Cardiac muscle cell (in vitro differentiated cells and primary cell): ENCODE results near the gene MACROD1. TPM values are rescaled to one million over a fixed set of nuclear protein-coding genes. Genes with fewer than 3 reads are reported as not detected.

Source experiments
- polyA plus RNA-seq: library from polyadenylated mRNA; unstranded; fragments of >200 nt; fragmentation: Nextera tagmentation; extraction: Ambion mirVana; gene quantifications from 2 replicates; pipeline ENCODE4 v1.2.1, GENCODE V29; 2016
- total RNA-seq: library from RNA; depleted of rRNA; stranded (reverse); fragments of >200 nt; gene quantifications from 2 replicates; pipeline ENCODE4 v1.2.3, GENCODE V29; 2016

The MACROD1 gene
- total and polyA plus RNA-seq, 2 experiments from 2014 or later: 134 to 156 TPM

Other genes with a start within 250 kb of the MACROD1 start
- gene RCOR2, start 248.9 kb downstream of the MACROD1 start, total RNA-seq: 73.5 and 74.2 TPM in 2 replicates
- gene RCOR2, start 248.9 kb downstream of the MACROD1 start, polyA plus RNA-seq: 34.7 and 41.0 TPM in 2 replicates
- gene NAA40, start 227.1 kb downstream of the MACROD1 start, total RNA-seq: 56.7 and 82.7 TPM in 2 replicates
- gene NAA40, start 227.1 kb downstream of the MACROD1 start, polyA plus RNA-seq: 59.1 and 60.9 TPM in 2 replicates
- gene COX8A, start 191.5 kb downstream of the MACROD1 start, total RNA-seq: 712 and 1,446 TPM in 2 replicates
- gene COX8A, start 191.5 kb downstream of the MACROD1 start, polyA plus RNA-seq: 789 and 1,014 TPM in 2 replicates
- 119 and 183 TPM in 2 replicates for gene OTUB1, start 179.7 kb downstream of the MACROD1 start, total RNA-seq
- gene OTUB1, start 179.7 kb downstream of the MACROD1 start, polyA plus RNA-seq: 226 and 269 TPM in 2 replicates
- gene FLRT1, start 130.2 kb downstream of the MACROD1 start, total RNA-seq: 0.53 and 0.69 TPM in 2 replicates
- 0.92 and 2.9 TPM in 2 replicates for gene FLRT1, start 130.2 kb downstream of the MACROD1 start, polyA plus RNA-seq
- 231 and 244 TPM in 2 replicates for gene STIP1, start 20.1 kb upstream of the MACROD1 start, total RNA-seq
- 229 and 240 TPM in 2 replicates for gene STIP1, start 20.1 kb upstream of the MACROD1 start, polyA plus RNA-seq
- gene FERMT3, start 40.6 kb upstream of the MACROD1 start, total RNA-seq: 0.11 and 1.8 TPM in 2 replicates
- gene FERMT3, start 40.6 kb upstream of the MACROD1 start, polyA plus RNA-seq: 1.1 and 2.1 TPM in 2 replicates
- 117 and 131 TPM in 2 replicates for gene TRPT1, start 60.1 kb upstream of the MACROD1 start, total RNA-seq
- 137 and 161 TPM in 2 replicates for gene TRPT1, start 60.1 kb upstream of the MACROD1 start, polyA plus RNA-seq
- 76.0 and 98.8 TPM in 2 replicates for gene NUDT22, start 60.2 kb upstream of the MACROD1 start, total RNA-seq
- gene NUDT22, start 60.2 kb upstream of the MACROD1 start, polyA plus RNA-seq: 88.3 and 90.6 TPM in 2 replicates
- gene DNAJC4, start 64.4 kb upstream of the MACROD1 start, total RNA-seq: 75.5 and 79.9 TPM in 2 replicates
- gene DNAJC4, start 64.4 kb upstream of the MACROD1 start, polyA plus RNA-seq: 126 and 132 TPM in 2 replicates
- gene VEGFB, start 68.5 kb upstream of the MACROD1 start, total RNA-seq: 162 and 206 TPM in 2 replicates
- 178 and 199 TPM in 2 replicates for gene VEGFB, start 68.5 kb upstream of the MACROD1 start, polyA plus RNA-seq
- gene FKBP2, start 75.0 kb upstream of the MACROD1 start, total RNA-seq: 102 and 177 TPM in 2 replicates
- gene FKBP2, start 75.0 kb upstream of the MACROD1 start, polyA plus RNA-seq: 191 and 321 TPM in 2 replicates
- gene PPP1R14B, start 80.8 kb upstream of the MACROD1 start, total RNA-seq: 220 and 240 TPM in 2 replicates
- 238 and 288 TPM in 2 replicates for gene PPP1R14B, start 80.8 kb upstream of the MACROD1 start, polyA plus RNA-seq
- 20.3 and 24.7 TPM in 2 replicates for gene PLCB3, start 85.4 kb upstream of the MACROD1 start, total RNA-seq
- gene PLCB3, start 85.4 kb upstream of the MACROD1 start, polyA plus RNA-seq: 10.6 and 11.0 TPM in 2 replicates
- 155 and 200 TPM in 2 replicates for gene BAD, start 118.6 kb upstream of the MACROD1 start, total RNA-seq
- 168 and 195 TPM in 2 replicates for gene BAD, start 118.6 kb upstream of the MACROD1 start, polyA plus RNA-seq
- gene GPR137, start 119.7 kb upstream of the MACROD1 start, total RNA-seq: 37.7 and 41.4 TPM in 2 replicates
- gene GPR137, start 119.7 kb upstream of the MACROD1 start, polyA plus RNA-seq: 67.8 and 82.6 TPM in 2 replicates
- not detected in 2 replicates for gene KCNK4, start 125.2 kb upstream of the MACROD1 start, total RNA-seq
- gene KCNK4, start 125.2 kb upstream of the MACROD1 start, polyA plus RNA-seq: not detected in 2 replicates
- gene CATSPERZ, start 134.2 kb upstream of the MACROD1 start, total RNA-seq: not detected in 2 replicates
- 0.54 and 0.56 TPM in 2 replicates for gene CATSPERZ, start 134.2 kb upstream of the MACROD1 start, polyA plus RNA-seq
- gene ESRRA, start 139.4 kb upstream of the MACROD1 start, total RNA-seq: 77.0 and 94.0 TPM in 2 replicates
- 48.8 and 49.3 TPM in 2 replicates for gene ESRRA, start 139.4 kb upstream of the MACROD1 start, polyA plus RNA-seq
- gene TRMT112, start 151.4 kb upstream of the MACROD1 start, total RNA-seq: 298 and 438 TPM in 2 replicates
- 331 and 375 TPM in 2 replicates for gene TRMT112, start 151.4 kb upstream of the MACROD1 start, polyA plus RNA-seq
- gene PRDX5, start 152.0 kb upstream of the MACROD1 start, total RNA-seq: 500 and 570 TPM in 2 replicates
- gene PRDX5, start 152.0 kb upstream of the MACROD1 start, polyA plus RNA-seq: 646 and 784 TPM in 2 replicates
- 5.9 and 8.4 TPM in 2 replicates for gene CCDC88B, start 174.1 kb upstream of the MACROD1 start, total RNA-seq
- gene CCDC88B, start 174.1 kb upstream of the MACROD1 start, polyA plus RNA-seq: 8.6 and 9.5 TPM in 2 replicates
- 28.2 and 30.4 TPM in 2 replicates for gene RPS6KA4, start 193.0 kb upstream of the MACROD1 start, total RNA-seq
- 19.7 and 22.3 TPM in 2 replicates for gene RPS6KA4, start 193.0 kb upstream of the MACROD1 start, polyA plus RNA-seq